DMS 273 treated with DMSO at 0.1 percent for 48 hours (cell line): ENCODE results near the gene TMEM218.

Experiments used
- DNase-seq: peaks from one replicate; lab custom pipeline; 2025; lab: John Stamatoyannopoulos, UW

TMEM218 gene

GRCh38 chr11:125129316-125129993, 18.0 kb upstream of the TMEM218 start:
- DNase-seq: no peak

- no peak for DNase-seq
Observed at GRCh38 chr11:125128450-125128849, 17.0 kb upstream of the TMEM218 start.

GRCh38 chr11:125124618-125124992, 13.2 kb upstream of the TMEM218 start:
- DNase-seq: no peak

GRCh38 chr11:125123947-125124617, 12.7 kb upstream of the TMEM218 start:
- no peak for DNase-seq

- no peak for DNase-seq
Observed at GRCh38 chr11:125123194-125123946, 11.9 kb upstream of the TMEM218 start.

- no peak for DNase-seq
Observed at GRCh38 chr11:125117429-125117828, 6.0 kb upstream of the TMEM218 start.

- DNase-seq: no peak
Observed at GRCh38 chr11:125114518-125114917, 3.1 kb upstream of the TMEM218 start.

GRCh38 chr11:125112208-125112604, 780 bp upstream of the TMEM218 start:
- DNase-seq: no peak

GRCh38 chr11:125111001-125111342, 454 bp downstream of the TMEM218 start:
- DNase-seq: no peak

- no peak for DNase-seq
Observed at GRCh38 chr11:125110506-125110905, 920 bp downstream of the TMEM218 start.

GRCh38 chr11:125108469-125108868, 3.0 kb downstream of the TMEM218 start:
- no peak for DNase-seq

GRCh38 chr11:125105926-125106325, 5.5 kb downstream of the TMEM218 start:
- no peak for DNase-seq

- no peak for DNase-seq
Observed at GRCh38 chr11:125102510-125102909, 8.9 kb downstream of the TMEM218 start.

GRCh38 chr11:125102025-125102424, 9.4 kb downstream of the TMEM218 start:
- no peak for DNase-seq

- no peak for DNase-seq
Observed at GRCh38 chr11:125101596-125101995, 9.8 kb downstream of the TMEM218 start.

GRCh38 chr11:125100136-125100535, 11.3 kb downstream of the TMEM218 start:
- no peak for DNase-seq

GRCh38 chr11:125094731-125095130, 16.7 kb downstream of the TMEM218 start:
- no peak for DNase-seq

- DNase-seq: no peak
Observed at GRCh38 chr11:125093502-125093901, 17.9 kb downstream of the TMEM218 start.

GRCh38 chr11:125092669-125093068, 18.8 kb downstream of the TMEM218 start:
- DNase-seq: no peak

- no peak for DNase-seq
Observed at GRCh38 chr11:125091877-125092664, 19.4 kb downstream of the TMEM218 start.

- DNase-seq: no peak
Observed at GRCh38 chr11:125091247-125091876, 20.1 kb downstream of the TMEM218 start.

- no peak for DNase-seq
Observed at GRCh38 chr11:125090816-125091215, 20.6 kb downstream of the TMEM218 start.
